Neural crest cell (in vitro differentiated cells): ENCODE measurements around the gene PRKN. TPM values are rescaled to one million over a fixed set of nuclear protein-coding genes. Genes with fewer than 3 reads are reported as not detected.

Experiments
- DNase-seq: peaks from one replicate; pipeline ENCODE4 v3.0.0; 2021; ENCODE audit warnings: low read depth, mixed read lengths, low spot score
- H3K27ac Mint-ChIP-seq: one replicate; pipeline ENCODE4 v1.8.0; 2021; ENCODE audit warnings: mild to moderate bottlenecking, mixed read lengths; ENCODE audit not compliant: unreplicated experiment
- H3K27me3 Mint-ChIP-seq: 2 replicates; pipeline ENCODE4 v1.8.0; 2021; ENCODE audit warnings: low read depth, mild to moderate bottlenecking, mixed read lengths
- H3K36me3 Mint-ChIP-seq: 2 replicates; pipeline ENCODE4 v1.8.0; 2021; ENCODE audit warnings: low read depth, mild to moderate bottlenecking, mixed read lengths
- H3K4me1 Mint-ChIP-seq: 2 replicates; pipeline ENCODE4 v1.8.0; 2021; ENCODE audit warnings: mixed read lengths
- H3K4me3 Mint-ChIP-seq: one replicate; pipeline ENCODE4 v1.8.0; 2021; ENCODE audit warnings: mild to moderate bottlenecking, mixed read lengths
- H3K9me3 Mint-ChIP-seq: 2 replicates; pipeline ENCODE4 v1.8.0; 2021; ENCODE audit warnings: mixed read lengths
- total RNA-seq: library from RNA; stranded (reverse); gene quantifications from 2 replicates; pipeline ENCODE4 v1.2.1, GENCODE V29; 2021
- TF ChIP-seq, protein P1 (sequence below): fragments of 200-600 bp; sonication (generic); conservative IDR thresholded peaks from 2 replicates; pipeline ENCODE4 v1.5.0; 2021; ENCODE audit warnings: antibody characterized with exemption, mild to moderate bottlenecking

PRKN gene
- total RNA-seq, 1 donor from 2014 or later = 3.2 TPM

DNA sequence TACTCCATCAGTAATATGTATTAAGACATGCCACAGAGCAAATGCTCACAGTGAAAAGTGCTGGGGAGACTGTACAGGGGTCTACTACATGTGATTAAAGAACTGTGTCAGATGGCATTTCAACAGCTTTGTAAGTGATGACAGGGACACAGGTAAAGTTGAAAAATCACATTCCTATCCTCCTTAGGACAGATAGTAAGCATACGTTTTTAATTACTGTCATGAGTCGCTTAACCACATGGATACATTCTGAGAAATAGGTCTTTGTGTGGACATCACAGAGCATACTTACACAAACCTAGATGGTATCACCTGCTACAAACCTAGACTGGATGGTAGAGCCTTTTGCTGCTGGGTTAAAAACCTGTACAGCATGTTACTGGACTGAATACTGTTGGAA lies 807.9 kb downstream of the PRKN start:
- Mint-ChIP-seq H3K4me1 (no peaks in the 10 kb centered on the region), H3K36me3 (no peaks in the 10 kb centered on the region), H3K27ac (no peak overlapping the region), H3K9me3 (no peaks in the 10 kb centered on the region), H3K27me3 (no peaks in the 10 kb centered on the region), H3K4me3 (no peak overlapping the region)
- TF ChIP-seq, protein P1, sequence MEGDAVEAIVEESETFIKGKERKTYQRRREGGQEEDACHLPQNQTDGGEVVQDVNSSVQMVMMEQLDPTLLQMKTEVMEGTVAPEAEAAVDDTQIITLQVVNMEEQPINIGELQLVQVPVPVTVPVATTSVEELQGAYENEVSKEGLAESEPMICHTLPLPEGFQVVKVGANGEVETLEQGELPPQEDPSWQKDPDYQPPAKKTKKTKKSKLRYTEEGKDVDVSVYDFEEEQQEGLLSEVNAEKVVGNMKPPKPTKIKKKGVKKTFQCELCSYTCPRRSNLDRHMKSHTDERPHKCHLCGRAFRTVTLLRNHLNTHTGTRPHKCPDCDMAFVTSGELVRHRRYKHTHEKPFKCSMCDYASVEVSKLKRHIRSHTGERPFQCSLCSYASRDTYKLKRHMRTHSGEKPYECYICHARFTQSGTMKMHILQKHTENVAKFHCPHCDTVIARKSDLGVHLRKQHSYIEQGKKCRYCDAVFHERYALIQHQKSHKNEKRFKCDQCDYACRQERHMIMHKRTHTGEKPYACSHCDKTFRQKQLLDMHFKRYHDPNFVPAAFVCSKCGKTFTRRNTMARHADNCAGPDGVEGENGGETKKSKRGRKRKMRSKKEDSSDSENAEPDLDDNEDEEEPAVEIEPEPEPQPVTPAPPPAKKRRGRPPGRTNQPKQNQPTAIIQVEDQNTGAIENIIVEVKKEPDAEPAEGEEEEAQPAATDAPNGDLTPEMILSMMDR = no peak
- DNase-seq = no peak

DNA sequence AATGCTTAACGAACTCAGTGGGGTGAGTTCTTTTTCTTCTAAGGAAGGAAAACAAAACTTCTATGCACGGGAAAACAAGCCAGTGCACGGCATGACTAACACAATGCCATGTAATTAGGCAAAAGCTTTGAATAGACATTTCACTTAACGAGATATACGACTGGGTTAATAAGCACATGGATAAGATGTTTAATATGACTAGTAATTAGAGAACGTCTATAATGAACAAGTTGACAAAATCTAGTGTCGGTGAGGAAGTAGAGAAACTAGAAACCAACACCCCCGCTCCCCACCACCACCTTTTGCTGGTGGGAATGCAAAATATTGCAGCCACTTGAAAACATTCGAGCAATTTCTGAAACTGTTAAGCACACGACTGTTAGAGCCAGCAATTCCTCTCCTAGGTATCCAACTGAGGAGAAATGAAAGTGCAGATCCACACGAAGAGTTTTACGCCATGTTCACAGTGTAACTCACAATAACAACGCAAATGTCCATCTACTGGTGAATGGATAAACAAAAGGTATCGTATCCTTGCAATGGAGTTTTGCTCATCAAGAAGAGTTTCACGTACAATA lies 808.8 kb downstream of the PRKN start:
- TF ChIP-seq, protein P1 = no peak
- Mint-ChIP-seq H3K4me1 (no peaks in the 10 kb centered on the region), H3K4me3 (no peak overlapping the region), H3K27ac (no peak overlapping the region), H3K27me3 (no peaks in the 10 kb centered on the region), H3K36me3 (no peaks in the 10 kb centered on the region), H3K9me3 (no peaks in the 10 kb centered on the region)
- DNase-seq = no peak

DNA sequence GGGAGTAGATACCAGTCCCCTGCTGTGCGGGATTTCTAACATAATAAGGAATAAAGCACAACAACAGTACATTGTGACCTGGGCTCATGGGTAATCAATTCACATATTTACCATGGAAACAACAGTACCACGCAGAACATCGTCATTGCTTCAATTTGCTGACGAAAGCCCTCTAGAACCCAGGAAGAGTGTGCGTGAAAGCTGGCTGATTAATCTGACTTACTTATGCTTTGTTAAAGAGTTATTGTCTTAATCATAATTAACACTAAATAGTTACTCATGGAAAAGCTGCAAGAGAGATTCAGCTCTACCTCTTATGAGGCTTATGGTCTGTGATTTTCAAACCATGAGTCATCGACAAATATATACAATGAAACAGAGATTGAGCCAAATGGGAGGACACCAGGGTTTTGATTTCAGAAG lies 809.4 kb downstream of the PRKN start:
- H3K9me3 Mint-ChIP-seq = no peaks in the 10 kb centered on the region
- TF ChIP-seq, protein P1 = no peak
- no peaks in the 10 kb centered on the region for H3K36me3 Mint-ChIP-seq
- no peak overlapping the region for H3K27ac Mint-ChIP-seq
- H3K4me3 Mint-ChIP-seq = no peak overlapping the region
- no peaks in the 10 kb centered on the region for H3K27me3 Mint-ChIP-seq
- DNase-seq = no peak
- no peaks in the 10 kb centered on the region for H3K4me1 Mint-ChIP-seq

DNA sequence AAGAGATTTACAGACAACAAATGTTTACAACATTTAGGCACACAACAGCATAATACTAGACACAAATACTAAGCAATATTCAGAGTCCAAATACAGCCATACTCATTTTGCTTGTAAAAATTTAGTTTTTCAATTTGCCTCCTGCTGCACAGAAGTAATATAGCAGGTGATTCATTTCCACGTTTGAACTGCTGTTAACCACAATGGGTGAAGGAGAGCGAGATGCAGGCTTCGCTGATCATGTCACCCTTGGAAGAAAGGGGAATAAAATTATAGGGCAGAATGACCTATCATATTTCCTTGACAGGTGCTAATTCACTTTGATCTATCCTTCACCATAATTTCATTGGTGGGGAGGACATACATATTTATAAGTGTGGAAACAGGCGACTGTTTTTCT lies 809.9 kb downstream of the PRKN start:
- H3K36me3 Mint-ChIP-seq = no peaks in the 10 kb centered on the region
- TF ChIP-seq, protein P1 = no peak
- no peak overlapping the region for H3K27ac Mint-ChIP-seq
- DNase-seq = no peak
- H3K4me3 Mint-ChIP-seq = no peak overlapping the region
- no peaks in the 10 kb centered on the region for H3K27me3 Mint-ChIP-seq
- H3K4me1 Mint-ChIP-seq = no peaks in the 10 kb centered on the region
- H3K9me3 Mint-ChIP-seq = no peaks in the 10 kb centered on the region

DNA sequence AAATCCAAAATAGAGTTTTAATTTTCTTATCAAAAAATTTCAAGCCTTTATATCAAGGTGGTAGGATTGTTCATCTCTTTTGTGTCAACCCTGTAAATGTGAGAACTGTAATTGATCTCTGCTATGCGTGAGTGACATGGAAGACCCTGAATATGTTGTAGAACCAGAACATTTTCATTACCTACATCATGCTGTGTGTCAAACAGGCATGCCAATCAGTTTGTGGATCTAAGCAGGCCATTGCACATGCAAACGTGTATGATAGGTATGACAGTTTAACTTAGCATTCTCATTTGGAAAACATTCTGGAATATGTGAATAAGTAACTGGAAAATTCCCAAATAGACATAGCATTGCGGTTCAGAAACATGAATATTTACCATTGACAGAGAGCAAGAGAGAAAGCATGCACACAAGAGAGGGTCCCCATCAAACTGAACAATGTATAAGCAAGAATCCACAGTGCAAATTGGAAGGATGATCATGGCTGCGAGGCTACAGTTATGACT lies 812.1 kb downstream of the PRKN start:
- Mint-ChIP-seq H3K9me3 (peaks cover 4% of the 10 kb centered on the region), H3K27ac (no peak overlapping the region), H3K4me1 (no peaks in the 10 kb centered on the region), H3K27me3 (no peaks in the 10 kb centered on the region), H3K36me3 (no peaks in the 10 kb centered on the region), H3K4me3 (no peak overlapping the region)
- DNase-seq = no peak
- TF ChIP-seq, protein P1 = no peak
